ENCODE results near the gene CHID1. TPM values are rescaled to one million over a fixed set of nuclear protein-coding genes. Genes with fewer than 3 reads are reported as not detected.

CHID1 gene
- total RNA-seq, 4 donors from 2014 or later: 56.6 to 90.5 (median 79.8) TPM

DNA sequence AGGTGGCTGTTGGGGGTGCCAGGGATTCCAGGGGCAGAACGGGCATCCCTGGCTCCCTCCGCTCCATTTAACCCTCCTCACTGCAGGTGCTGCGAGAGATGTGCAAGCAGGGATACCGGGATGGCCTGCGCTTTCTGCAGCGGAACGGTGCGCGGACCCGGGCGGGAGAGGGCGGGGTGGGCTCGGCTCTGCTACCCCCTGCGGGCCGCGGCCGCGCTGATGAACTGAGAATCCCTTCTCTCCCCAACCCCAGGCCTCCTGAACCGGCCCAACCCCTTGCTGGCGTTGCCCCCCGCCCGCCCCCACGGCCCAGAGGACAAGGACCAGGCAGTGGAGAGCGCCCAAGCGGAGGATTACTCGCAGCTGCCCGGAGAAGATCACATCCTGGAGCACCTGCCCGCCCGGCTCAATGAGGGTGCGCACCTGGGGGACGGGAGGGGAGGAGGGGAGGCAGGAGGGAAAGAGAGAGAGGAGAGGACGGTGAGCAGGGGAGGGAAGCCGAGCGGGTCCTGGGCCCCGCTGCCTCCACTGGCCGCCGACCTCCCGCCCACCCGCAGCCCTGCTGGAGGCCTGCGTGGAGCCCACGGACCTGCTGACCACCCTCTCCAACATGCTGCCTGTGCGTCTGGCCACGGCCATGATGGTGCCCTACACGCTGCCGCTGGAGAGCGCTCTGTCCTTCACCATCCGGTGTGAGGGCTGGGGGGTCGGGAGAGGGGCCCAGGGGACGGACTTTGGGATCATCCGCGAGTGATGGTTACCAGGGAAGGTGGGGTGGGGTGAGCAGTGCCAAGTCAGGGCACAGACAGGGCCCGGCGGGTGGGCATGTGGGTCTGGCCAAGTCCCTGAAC is 86.9 kb downstream of the CHID1 start:
- ATAC-seq (ENCODE audit: low FRiP score) (no peak), DNase-seq (ENCODE audit: low spot score) (no peak)
- TF ChIP-seq, protein P1, sequence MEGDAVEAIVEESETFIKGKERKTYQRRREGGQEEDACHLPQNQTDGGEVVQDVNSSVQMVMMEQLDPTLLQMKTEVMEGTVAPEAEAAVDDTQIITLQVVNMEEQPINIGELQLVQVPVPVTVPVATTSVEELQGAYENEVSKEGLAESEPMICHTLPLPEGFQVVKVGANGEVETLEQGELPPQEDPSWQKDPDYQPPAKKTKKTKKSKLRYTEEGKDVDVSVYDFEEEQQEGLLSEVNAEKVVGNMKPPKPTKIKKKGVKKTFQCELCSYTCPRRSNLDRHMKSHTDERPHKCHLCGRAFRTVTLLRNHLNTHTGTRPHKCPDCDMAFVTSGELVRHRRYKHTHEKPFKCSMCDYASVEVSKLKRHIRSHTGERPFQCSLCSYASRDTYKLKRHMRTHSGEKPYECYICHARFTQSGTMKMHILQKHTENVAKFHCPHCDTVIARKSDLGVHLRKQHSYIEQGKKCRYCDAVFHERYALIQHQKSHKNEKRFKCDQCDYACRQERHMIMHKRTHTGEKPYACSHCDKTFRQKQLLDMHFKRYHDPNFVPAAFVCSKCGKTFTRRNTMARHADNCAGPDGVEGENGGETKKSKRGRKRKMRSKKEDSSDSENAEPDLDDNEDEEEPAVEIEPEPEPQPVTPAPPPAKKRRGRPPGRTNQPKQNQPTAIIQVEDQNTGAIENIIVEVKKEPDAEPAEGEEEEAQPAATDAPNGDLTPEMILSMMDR (IDR thresholded peaks at IDR 0.05): no peak

DNA sequence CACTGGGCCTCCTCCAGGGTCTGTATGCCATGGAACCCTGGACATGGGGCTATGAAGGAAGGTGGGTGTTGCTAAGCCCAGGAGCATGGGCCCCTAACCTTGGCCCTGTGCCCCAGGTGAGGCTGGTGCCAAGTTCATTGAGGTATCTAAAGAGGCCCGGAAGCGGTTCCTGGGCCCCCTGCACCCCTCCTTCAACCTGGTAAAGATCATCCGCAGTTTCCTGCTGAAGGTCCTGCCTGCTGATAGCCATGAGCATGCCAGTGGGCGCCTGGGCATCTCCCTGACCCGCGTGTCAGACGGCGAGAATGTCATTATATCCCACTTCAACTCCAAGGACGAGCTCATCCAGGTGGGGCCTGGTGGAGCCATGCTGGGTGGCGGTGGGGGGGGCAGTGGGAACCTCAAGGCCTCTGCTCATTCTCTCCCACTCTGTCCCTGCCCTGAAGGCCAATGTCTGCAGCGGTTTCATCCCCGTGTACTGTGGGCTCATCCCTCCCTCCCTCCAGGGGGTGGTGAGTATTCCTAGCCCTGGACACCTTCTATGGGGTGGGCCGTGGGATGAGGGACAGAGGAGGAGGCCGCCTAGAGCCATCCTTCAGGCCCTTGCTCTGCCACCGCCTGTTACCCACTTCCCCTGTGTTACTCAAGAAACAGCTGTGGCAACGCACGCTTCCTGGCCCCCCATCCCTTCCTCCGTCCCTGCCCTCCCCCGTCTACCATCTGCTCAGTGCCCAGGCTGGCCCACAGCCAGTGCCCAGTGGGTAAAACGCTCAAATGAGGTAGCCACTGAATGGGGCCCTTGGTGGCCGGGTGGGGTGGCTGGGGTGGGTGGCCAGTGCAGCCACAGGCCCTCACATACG is 88.9 kb downstream of the CHID1 start:
- DNase-seq (ENCODE audit: low spot score): no peak
- TF ChIP-seq, protein P1 (IDR thresholded peaks at IDR 0.05): no peak
- no peak for ATAC-seq (ENCODE audit: low FRiP score)

DNA sequence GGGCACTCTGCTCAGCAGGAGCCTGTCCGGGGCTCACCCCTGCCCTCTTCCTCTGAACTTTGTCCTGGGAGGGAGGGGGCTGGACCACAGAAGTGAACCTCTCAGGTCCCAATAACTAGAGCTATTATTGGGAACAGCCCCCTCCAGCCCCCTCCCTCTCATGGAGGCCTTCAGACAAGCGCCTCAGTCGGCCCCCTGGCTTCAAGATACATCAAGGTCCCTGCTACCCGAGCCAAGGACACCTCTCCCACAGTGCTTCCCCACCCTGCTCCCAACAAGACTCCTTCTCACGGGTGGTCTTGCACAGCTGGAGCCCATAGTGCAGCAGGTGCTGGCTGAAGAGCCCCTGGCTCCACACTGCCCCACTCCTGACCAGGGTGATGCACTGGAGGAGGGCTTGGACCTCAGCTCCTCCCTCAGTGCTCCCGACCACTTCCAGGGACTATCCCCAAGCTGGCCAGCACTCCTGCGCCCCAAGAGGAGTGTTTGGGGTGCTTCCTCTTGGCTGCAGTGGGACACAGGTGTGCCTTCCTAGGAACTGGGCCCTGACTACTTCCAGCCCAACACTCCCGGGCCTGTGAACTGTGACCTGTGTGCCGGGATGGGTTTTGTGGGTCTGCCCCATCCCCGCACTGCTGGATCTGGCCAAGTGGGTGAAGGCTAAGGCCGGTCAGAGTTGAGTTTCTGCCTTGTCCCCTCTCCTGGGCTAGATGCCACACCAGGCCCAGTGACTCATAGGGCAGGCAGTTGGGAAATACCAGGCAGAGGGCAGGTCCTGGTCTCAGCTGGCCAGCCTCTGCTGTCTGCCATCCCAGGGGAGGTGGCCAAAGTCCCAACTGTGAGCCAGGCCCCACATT is 89.7 kb downstream of the CHID1 start:
- ATAC-seq (ENCODE audit: low FRiP score) (peak; percentile 41), DNase-seq (ENCODE audit: low spot score) (no peak)
- TF ChIP-seq, protein P1 (IDR thresholded peaks at IDR 0.05): no peak

DNA sequence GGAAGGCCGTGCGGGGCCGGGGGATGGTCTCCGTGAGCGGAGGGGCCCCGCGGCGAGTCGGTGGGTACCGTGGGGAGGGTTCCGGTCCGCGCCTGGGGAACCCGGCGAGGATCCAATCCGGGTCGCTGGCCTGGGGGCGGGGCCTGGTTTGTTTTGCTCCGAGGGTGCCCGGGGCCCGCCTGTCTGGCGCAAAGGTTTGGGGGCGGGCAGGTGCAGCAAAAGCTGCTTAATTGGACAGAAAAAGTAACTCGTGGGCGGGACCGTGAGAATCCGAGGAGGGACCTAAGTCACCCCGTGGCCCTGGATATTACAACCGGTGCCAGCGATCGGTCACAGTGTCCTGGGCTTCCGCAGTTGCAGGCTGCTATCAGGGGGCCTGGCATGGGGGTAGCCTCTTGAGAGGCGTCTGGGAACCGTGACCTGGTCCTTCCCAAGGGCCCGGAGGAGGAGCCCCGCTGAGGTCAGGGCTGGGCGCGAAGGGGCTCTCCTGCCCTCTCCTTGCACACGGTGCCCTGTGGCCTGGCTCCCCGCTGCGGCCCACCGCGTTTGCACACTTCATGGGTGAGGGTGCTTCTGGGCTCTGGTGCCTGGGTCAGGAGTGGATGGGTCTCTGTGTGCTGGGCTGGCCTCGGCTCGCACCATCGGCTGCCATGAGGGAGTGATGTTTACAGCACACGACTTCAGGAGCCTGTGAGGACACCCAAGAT is 90.5 kb downstream of the CHID1 start:
- DNase-seq (ENCODE audit: low spot score) (peak; percentile 77), ATAC-seq (ENCODE audit: low FRiP score) (peak; percentile 56)
- TF ChIP-seq, protein P1 (IDR thresholded peaks at IDR 0.05): no peak

DNA sequence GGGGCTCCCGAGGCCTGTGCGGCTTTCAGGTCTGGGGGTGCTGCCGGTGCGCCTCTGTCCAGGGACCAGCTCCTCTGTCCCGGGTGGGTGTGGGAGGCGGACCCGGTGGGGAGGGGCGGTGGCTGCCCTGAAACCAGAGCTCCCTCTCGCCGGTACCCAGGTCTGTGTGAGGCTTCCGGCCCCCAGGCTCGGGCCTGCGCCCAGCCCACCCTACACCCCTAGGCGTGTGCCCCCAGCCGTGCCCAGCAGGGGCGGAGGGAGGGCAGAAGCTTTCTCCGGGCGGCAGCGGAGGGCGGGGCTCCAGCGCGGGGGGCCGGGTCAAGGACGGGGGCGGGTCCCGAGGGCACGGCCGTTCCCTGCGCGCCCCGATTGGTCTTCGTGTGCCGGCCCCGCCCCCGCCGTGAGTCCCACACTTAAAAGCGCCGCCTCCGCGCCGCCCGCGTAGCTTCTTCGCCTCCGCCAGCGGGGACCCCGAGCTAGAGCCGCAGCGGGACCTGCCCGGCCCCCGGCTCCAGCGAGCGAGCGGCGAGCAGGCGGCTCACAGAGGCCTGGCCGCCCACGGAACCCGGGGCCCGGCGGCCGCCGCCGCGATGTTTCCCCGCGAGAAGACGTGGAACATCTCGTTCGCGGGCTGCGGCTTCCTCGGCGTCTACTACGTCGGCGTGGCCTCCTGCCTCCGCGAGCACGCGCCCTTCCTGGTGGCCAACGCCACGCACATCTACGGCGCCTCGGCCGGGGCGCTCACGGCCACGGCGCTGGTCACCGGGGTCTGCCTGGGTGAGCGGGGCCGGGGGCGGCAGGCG is 91.3 kb downstream of the CHID1 start:
- ATAC-seq (ENCODE audit: low FRiP score) (peak; percentile 70), DNase-seq (ENCODE audit: low spot score) (peak; percentile 74)
- TF ChIP-seq, protein P1 (IDR thresholded peaks at IDR 0.05): no peak
